Smooth muscle cell (in vitro differentiated cells): ENCODE measurements around the gene ZNF584. TPM values are rescaled to one million over a fixed set of nuclear protein-coding genes. Genes with fewer than 3 reads are reported as not detected.

ENCODE experiments used
- DNase-seq: peaks from one replicate; lab custom pipeline; 2025; ENCODE audit not compliant: unreplicated experiment; lab: John Stamatoyannopoulos, UW
- H2AFZ ChIP-seq: fragments of 200-600 bp; sonication (generic); 2 replicates; pipeline ENCODE4 v1.6.0; 2016; ENCODE audit warnings: antibody characterized with exemption, low read depth, mild to moderate bottlenecking
- H3F3A ChIP-seq: fragments of 200-600 bp; sonication (generic); 2 replicates; pipeline ENCODE4 v1.6.0; 2017; ENCODE audit warnings: antibody characterized with exemption, low read depth
- H3K27ac ChIP-seq: fragments of 200-600 bp; sonication (generic); 2 replicates; pipeline ENCODE4 v1.5.1; 2016; ENCODE audit warnings: low read depth, mild to moderate bottlenecking
- H3K27me3 ChIP-seq: fragments of 200-600 bp; sonication (generic); 2 replicates; pipeline ENCODE4 v1.6.1; 2016; ENCODE audit warnings: low read depth, mild to moderate bottlenecking
- H3K36me3 ChIP-seq: fragments of 200-600 bp; sonication (generic); 2 replicates; pipeline ENCODE4 v1.5.1; 2016; ENCODE audit warnings: low read depth
- H3K4me1 ChIP-seq: fragments of 200-600 bp; sonication (generic); 2 replicates; pipeline ENCODE4 v1.5.1; 2016; ENCODE audit warnings: low read depth
- H3K4me2 ChIP-seq: fragments of 200-600 bp; sonication (generic); 2 replicates; pipeline ENCODE4 v1.6.0; 2016; ENCODE audit warnings: mild to moderate bottlenecking
- H3K4me3 ChIP-seq: fragments of 200-600 bp; sonication (generic); 2 replicates; pipeline ENCODE4 v1.5.1; 2016; ENCODE audit warnings: mild to moderate bottlenecking
- H3K79me2 ChIP-seq: fragments of 200-600 bp; sonication (generic); 2 replicates; pipeline ENCODE4 v1.6.0; 2016; ENCODE audit warnings: low read depth, mild to moderate bottlenecking
- H3K9ac ChIP-seq: fragments of 200-600 bp; sonication (generic); 2 replicates; pipeline ENCODE4 v1.6.0; 2016; ENCODE audit warnings: low read depth
- H3K9me3 ChIP-seq: fragments of 200-600 bp; sonication (generic); replicated peaks from 2 replicates; pipeline ENCODE4 v1.5.1; 2016; ENCODE audit warnings: low read depth
- H4K20me1 ChIP-seq: fragments of 200-600 bp; sonication (generic); 2 replicates; pipeline ENCODE4 v1.6.0; 2016; ENCODE audit warnings: low read depth
- CTCF ChIP-seq: fragments of 200-600 bp; sonication (generic); IDR thresholded peaks from 2 replicates; pipeline ENCODE4 v1.5.1; 2017; ENCODE audit warnings: borderline replicate concordance, mild to moderate bottlenecking, antibody characterized with exemption; ENCODE audit not compliant: insufficient read depth, poor library complexity, severe bottlenecking
- WGBS: methylation state at CpG from one replicate; pipeline ENCODE4 v1.1.7; 2016; ENCODE audit warnings: low lambda C conversion rate; 5-methylcytosine and 5-hydroxymethylcytosine counted together
- polyA plus RNA-seq: library from polyadenylated mRNA; unstranded; fragments of >200 nt; fragmentation: Nextera tagmentation; extraction: Ambion mirVana; gene quantifications from 2 replicates; pipeline ENCODE4 v1.2.1, GENCODE V29; 2016
- total RNA-seq: library from RNA; depleted of rRNA; stranded (reverse); fragments of >200 nt; gene quantifications from 2 replicates; pipeline ENCODE4 v1.2.3, GENCODE V29; 2014

The ZNF584 gene
- total and polyA plus RNA-seq, 2 experiments from 2014 or later: 5.0 to 12.7 TPM

GRCh38 chr19:58364146-58364545 is 44.3 kb upstream of the ZNF584 start:
- no peak for TF ChIP-seq CTCF
- Histone ChIP-seq H3K4me2 (no peak overlapping the region), H3K27me3 (no peaks in the 10 kb centered on the region), H3K4me3 (no peak overlapping the region), H3K9me3 (no peaks in the 10 kb centered on the region), H3F3A (no peaks in the 10 kb centered on the region), H3K27ac (no peak overlapping the region), H3K36me3 (no peaks in the 10 kb centered on the region), H3K9ac (no peak overlapping the region), H2AFZ (no peak overlapping the region), H3K79me2 (no peaks in the 10 kb centered on the region), H3K4me1 (peaks cover 7% of the 10 kb centered on the region), H4K20me1 (no peaks in the 10 kb centered on the region)
- DNase-seq: no peak
- 92% methylated on average over 5 of the region's 5 CpGs for WGBS

- WGBS: 95% methylated on average over 32 of the region's 32 CpGs
- Histone ChIP-seq H3K4me2 (no peak overlapping the region), H3K27me3 (no peaks in the 10 kb centered on the region), H3K4me3 (no peak overlapping the region), H3K4me1 (peaks cover under 1% of the 10 kb centered on the region), H2AFZ (no peak overlapping the region), H3K36me3 (no peaks in the 10 kb centered on the region), H3F3A (no peaks in the 10 kb centered on the region), H3K9me3 (no peaks in the 10 kb centered on the region), H3K9ac (no peak overlapping the region), H3K79me2 (no peaks in the 10 kb centered on the region), H4K20me1 (no peaks in the 10 kb centered on the region), H3K27ac (no peak overlapping the region)
- DNase-seq: no peak
- TF ChIP-seq CTCF: no peak
Measured at GRCh38 chr19:58366585-58367430, 41.6 kb upstream of the ZNF584 start.

- Histone ChIP-seq H3K9me3 (no peaks in the 10 kb centered on the region), H3K9ac (no peak overlapping the region), H3K27me3 (no peaks in the 10 kb centered on the region), H2AFZ (no peak overlapping the region), H3K4me3 (no peak overlapping the region), H3K4me2 (no peak overlapping the region), H3K4me1 (no peaks in the 10 kb centered on the region), H4K20me1 (no peaks in the 10 kb centered on the region), H3F3A (no peaks in the 10 kb centered on the region), H3K79me2 (no peaks in the 10 kb centered on the region), H3K36me3 (no peaks in the 10 kb centered on the region), H3K27ac (no peak overlapping the region)
- TF ChIP-seq CTCF: no peak
- no peak for DNase-seq
- WGBS: 97% methylated on average over 97 of the region's 106 CpGs
Measured at GRCh38 chr19:58367698-58368454, 40.6 kb upstream of the ZNF584 start.
